GM19193 (cell line): ENCODE results near the gene ERG28.

Source experiments
- POLR2A ChIP-seq: IDR thresholded peaks from 4 replicates; pipeline ENCODE4 v1.6.1; 2011; ENCODE audit not compliant: insufficient read depth, insufficient read length; ENCODE audit errors: extremely low read depth

The ERG28 gene

DNA sequence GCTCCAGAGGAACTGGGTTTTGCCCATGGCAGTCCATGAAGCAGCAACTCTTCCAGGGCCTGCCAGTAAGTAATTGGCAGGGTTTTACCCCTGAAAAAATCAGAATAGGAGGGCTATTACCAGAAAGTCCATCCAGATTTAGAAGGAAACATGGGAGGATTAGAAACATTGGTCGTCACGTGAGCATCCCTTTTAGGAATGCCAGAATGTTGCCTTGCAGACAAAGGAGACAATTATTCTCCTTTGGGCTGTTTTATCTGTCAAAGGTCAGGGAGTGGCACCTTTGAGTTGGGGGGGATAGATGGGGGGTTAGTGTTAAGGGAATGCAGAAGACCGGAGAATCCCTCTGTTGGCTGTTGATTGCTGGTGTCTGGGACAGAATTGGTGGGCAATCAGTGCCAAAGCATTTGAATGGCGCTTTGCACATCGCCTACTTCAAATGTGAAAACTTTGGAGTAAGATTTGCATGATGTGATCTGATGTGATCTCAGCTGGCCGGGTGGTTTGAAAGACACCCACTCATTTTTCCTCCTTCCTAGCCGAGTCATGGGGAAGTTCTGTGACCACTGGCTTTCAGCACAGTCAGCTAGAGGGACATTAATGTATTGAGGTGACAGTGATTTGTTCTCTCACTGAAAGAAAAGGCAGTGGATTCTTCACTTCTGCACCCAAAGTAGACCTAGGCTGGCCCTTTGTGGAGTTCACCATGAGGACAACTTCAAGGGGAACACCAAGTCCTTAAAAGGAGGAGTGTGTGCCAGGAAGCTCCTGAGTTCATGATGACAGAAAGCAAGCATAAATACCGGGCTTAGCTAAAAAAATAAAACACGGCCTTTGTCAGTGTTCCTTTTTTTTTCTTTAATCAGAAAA is 50.8 kb downstream of the ERG28 start:
- TF ChIP-seq POLR2A = no peak

DNA sequence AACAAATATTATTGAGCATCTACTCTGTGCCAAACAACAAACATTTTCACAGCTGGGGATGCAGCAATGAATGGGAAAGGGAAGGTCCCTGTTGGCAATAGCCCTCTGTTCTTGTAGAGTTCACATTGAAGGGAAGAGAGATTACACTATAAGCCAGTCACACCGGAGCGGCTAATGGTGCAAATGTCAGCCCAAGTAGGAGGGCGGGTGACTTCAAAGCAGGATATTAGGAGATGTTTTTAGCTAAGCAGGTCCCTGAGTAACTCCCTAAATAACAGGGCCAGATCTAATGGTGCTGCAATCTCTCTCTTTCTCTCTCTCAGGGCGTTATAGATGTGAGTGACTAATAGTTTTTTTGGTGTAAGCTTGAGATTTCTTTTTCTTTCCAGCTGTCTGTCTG is 51.6 kb downstream of the ERG28 start:
- TF ChIP-seq POLR2A = no peak

DNA sequence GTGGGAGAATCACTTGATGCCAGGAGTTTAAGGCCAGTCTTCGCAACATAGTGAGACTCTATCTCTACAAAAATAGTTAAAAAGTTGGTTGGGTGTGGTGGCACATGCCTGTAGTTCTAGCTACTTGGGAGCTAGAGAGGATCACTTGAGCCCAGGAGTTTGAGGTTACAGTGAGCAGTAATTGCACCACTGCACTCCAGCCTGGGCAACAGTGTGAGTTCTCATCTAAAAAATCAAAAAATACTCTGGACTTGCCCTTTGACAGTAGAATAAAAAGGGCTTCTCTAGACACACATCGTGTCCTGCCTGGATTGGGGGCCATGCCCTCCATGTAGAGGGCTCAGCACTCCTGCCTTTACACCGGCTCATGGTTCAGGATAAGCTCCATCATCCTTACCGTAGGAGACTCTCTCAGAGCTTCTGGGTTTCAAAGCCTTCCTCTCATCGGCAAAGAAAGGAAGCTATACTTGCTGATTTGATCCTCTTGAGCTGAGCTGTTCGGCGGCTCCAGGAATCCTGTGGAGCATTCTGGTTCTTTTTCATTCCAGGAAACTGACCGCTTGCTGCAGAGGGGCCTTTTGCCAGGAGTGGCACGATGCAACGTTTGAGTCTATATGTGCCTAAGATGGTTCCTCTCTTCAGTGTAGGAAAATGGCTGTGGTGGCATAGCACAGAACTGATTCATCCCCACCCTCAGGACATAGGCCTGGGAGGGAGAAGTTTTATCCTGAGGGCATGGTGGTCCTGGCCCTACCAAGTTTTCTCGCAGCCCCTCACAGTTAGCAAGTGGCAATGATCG is 52.6 kb downstream of the ERG28 start:
- TF ChIP-seq POLR2A = no peak

DNA sequence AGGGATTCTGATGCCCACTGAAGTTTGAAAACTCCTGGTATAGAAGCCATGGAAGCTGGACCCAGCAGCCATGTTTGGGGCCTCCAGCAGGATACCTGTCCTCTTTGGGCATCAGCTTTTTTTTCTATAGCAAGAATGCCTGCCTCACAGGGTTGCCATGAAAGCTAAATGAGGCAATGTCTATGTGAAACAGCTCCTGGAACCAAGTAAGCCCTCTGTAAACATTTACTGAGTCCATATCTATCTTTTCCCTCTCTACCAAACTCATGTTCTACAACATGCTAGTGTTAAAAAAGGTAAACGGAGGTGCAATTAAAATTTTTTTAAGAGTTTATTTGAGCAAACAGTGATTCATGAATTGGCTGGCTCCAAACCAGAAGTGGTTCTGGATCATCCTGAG is 53.6 kb downstream of the ERG28 start:
- no peak for TF ChIP-seq POLR2A

DNA sequence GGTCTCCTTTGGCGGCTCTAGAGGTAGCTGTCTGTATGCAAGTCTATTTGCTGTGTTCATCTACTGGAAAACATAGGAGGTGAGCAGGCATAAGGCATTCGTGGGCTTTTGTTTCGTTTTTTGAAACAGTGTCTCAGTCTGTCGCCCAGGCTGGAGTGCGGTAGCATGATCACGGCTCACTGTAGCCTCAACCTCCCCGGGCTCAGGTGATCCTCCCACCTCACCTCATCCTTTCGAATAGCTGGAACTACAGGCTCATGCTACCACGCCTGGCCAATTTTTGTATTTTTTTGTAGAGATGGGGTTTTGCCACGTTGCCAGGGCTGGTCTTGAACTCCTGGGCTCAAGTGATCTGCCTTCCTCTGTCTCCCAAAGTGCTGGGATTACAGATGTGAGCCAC is 54.8 kb downstream of the ERG28 start:
- no peak for TF ChIP-seq POLR2A

DNA sequence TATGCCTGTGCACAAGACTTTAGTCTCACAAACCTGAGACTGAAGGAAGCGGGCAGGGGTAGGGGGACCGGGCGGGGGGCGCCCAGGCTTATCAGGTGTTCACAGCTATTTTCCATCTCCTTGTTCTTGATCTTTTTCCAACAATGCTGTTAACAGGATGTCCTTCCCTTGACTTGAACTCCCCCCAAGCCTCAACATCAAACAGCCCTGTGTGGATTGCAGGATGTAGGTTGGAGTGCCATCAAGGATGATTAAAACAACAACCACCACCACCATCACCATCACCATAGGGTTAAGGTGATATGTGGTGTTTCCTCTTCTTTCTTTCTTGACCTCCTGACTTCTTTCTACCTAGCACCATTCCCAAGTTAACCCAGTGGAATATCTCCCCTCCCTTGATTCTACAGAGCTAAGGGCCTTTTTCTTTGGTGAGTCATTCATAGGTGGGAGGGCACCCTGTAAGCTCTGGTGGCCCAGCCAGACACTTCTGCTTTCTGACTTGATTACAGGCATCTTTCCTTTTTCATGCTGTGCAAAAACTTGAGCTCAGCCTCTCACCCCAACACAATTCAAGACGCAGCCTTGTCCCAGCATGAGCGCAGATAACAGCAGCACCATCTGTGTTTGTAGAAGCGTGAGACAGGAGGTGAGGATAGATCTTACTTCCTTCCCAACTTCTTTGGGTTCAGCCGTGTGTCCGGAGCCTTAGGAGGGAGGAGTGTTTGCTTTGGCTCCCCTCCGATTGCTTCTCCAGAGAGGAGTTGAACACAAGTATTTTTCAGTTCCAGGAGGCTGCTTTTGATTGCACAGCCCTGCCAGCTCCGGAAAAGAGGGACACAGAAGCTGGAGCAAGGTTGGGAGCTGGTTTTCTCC is 55.5 kb downstream of the ERG28 start:
- no peak for TF ChIP-seq POLR2A

DNA sequence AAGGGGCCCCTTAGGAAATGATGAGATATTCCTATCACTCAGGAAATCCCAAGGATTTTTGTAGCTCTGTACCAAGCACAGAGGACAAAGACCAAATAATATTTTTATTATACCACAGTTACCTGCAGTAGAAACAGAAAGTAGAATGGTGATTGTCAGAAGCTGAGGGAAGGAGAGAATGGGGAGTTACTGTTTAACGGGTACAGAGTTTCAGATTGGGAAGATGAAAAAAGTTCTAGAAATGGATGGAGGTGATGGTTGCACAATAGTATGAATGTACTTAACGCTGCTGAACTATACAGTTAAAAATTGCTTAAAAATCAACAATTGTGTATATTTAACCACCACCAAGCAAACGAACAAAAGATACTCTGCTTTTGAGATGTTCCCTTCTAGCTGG is 58.2 kb downstream of the ERG28 start:
- TF ChIP-seq POLR2A = no peak
